Measurements from ENCODE around the gene ENTPD2.

The ENTPD2 gene

DNA sequence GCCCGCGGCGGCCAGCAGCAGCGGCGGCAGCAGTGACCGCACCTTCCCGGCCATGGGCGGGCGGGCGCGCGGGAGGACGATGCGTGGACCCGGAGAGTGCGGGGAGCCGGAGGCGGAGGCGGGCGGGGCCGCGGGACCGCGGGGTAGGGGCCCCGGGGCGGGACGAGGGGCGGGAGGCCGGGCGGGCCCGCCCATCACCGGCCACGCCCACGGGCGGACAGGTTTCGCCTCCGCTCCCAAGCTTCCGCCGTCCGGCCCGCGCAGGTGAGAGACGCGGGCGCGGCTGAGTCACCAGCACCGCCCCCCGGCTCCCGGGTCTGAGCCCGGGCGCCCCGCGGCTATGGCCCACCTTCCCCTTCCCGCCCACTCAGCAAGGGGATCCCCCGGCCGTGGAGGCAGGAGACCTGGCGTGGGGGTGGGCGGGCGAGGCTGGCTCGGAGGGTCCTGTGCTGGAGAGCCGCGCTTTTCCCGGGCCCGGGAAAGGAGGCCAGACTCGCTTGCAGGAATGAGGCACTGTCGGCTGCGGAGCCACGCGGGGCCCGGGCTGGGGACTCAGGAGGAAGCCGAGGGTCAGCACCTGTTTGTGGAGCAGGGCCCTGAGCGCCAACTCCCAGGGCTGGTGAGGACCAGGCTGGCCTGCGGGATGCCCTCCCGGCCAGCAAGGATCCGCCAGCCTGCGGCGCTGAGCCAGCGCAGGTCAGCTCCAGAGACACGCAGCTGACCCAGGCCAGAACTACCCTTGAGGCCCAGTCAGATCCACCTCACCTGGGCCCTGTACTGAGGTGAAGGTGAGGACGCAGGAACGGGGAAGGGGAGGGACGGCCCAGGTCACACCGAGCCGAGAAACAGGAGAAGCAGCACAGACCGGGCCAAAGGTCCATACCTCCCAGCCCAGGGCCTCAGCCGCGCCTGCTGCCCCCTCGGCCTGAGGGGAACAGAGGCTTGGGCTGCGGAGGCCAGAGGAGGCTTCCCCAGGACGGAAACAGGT is at the start of gene ENTPD2:
ENTPD2 (minus strand) TSS at position 118 of the 988 bp plus-strand sequence; CDS start at position 54, 64 bp downstream.
- DNase-seq (ENCODE audit: low read depth), result no peak

DNA sequence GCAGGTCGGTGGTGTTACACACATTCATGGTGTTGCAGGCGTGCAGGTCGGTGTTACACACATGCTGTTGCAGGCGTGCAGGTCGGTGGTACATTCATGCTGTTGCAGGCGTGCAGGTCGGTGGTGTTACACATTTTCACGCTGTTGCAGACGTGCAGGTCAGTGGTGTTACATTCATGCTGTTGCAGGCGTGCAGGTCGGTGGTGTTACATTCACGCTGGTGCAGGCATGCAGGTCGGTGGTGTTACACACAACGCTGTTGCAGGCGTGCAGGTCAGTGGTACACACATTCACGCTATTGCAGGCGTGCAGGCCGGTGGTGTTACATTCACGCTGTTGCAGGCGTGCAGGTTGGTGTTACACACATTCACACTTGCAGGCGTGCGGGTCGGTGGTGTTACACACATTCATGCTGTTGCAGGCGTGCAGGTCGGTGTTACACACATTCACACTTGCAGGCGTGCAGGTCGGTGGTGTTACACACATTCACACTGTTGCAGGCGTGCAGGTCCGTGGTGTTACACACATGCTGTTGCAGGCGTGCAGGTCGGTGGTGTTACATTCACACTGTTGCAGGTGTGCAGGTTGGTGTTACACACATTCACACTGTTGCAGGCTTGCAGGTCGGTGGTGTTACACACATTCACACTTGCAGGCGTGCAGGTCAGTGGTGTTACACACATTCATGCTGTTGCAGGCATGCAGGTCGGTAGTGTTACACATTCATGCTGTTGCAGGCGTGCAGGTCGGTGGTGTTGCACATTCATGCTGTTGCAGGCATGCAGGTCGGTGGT is 49.5 kb upstream of the ENTPD2 start:
- DNase-seq (ENCODE audit: low read depth), result no peak

DNA sequence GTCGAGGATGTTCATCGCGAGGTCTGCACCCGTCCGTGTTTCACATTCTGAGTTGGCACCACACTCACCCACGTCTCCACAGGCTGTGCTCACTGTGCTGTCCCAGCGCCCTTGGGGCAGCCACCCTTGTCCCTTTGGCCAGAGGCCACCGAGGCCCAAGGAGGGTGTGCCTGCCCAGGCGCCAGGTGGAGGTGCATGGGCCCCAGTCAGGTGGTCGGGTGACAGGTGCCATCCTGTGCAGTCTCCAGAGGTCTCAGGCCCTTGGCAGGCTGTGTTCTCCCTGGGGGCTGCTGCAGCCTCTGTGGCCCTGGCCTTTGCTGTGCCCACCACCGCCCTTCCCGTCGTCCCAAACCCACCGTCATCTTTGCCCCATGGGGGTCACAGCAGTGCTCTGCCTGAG is 45.4 kb upstream of the ENTPD2 start:
- no peak for DNase-seq (ENCODE audit: low read depth)

DNA sequence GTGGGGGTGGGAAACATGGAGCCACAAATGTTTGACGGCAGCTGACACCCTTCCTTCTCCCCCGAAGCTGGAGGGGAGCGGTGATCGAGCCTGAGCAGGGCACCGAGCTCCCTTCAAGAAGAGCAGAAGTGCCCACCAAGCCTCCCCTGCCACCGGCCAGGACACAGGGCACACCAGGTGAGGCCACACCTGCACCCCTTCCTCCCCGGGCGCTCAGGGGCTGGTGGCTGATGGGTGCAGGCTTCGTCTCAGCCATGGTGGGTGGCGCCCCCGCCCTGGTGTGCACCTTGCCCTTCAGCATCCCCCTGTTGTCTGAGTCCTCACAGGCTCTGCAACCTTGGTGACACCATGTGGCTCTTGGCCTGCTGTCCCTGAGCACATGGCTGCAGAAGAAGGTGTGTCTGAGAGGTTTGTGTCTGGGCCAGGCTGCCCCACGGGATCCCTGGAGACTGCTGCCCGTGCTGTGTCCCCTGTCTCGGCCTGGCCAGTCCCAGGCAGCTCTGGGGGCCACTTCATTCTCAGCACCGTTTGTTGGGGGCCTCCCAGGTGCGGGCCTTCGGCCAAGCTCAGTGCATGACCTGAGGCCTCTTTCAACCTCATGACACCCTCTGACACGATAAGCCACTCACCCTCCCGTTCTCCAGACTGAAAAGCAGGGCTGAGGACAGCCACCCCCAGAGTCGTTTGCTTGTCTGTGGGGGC is 44.1 kb upstream of the ENTPD2 start:
- DNase-seq (ENCODE audit: low read depth), result no peak

DNA sequence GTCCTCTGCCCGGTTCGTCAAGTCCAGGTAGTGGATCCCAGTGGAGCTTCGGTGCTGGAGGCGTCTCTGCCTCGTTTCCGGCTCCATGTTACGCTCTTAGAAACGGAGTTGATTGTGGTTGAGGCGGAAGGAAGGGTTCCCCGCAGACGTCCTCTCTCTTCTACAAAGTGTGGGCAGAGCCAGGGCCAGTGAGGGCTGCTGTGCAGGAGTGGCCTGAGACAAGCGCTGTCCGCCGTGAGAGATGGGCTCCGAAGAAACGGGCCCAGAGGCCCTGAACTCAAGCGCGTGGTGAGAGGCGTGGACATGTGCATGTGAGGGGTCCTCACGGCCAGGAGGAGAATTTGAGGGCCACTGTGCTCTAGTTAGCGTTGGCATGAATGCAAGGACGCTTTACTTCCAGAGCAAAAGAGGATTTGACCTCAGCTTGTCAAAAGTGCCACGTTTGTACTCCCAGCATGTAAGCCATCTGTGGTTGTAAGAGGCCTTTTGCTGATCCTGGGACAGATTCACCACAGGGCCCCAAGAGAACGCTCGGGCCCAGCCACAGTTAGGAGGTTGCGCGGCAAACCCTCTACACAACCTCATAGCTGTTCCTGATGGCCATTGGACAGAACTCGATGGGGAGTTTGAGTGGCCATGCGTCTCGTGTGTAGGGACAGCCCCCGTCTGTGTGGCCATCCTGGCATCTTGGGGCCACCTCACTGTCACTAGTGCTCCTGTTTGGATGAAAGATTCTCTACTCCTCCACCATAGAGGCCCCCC is 43.1 kb upstream of the ENTPD2 start:
- no peak for DNase-seq (ENCODE audit: low read depth)

DNA sequence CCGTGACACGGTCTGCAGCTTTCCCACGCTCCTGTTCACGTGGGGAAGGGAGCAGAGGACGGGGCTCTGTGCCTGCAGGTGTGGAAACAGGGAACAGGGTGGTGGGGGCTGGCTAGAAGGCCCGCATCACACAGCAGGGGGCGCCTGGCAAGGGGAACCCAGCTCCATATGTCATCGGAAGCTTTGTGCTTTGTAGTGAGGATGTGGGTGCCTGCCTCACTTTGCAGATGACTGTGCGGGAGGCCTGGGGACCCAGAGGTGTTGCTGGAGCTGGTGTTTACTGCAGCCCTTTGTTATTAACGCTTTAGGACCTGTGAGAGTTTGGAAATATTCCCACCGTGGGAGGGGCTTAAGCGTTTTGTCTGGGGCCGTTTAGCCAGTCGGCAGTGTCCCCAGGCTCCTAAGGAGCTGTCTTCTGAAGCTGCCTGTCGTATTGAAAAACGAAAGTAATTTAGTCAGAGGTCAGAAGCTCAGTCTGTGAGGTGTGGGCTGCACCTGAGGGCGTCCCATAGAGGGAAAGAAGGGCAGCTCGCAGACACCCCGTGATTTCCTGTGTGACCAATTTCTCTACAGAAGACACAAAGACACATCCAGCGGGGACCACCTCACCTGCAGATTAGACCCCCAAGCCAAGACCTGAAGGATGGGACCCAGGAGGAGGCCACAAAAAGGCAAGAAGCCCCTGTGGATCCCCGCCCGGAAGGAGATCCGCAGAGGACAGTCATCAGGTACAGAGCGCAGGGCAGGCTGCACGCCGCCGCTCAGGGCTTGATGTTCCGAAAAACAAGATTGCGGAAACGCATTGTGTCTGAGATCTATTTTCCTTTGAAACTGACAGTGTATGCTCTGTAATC is 42.0 kb upstream of the ENTPD2 start:
- no peak for DNase-seq (ENCODE audit: low read depth)

DNA sequence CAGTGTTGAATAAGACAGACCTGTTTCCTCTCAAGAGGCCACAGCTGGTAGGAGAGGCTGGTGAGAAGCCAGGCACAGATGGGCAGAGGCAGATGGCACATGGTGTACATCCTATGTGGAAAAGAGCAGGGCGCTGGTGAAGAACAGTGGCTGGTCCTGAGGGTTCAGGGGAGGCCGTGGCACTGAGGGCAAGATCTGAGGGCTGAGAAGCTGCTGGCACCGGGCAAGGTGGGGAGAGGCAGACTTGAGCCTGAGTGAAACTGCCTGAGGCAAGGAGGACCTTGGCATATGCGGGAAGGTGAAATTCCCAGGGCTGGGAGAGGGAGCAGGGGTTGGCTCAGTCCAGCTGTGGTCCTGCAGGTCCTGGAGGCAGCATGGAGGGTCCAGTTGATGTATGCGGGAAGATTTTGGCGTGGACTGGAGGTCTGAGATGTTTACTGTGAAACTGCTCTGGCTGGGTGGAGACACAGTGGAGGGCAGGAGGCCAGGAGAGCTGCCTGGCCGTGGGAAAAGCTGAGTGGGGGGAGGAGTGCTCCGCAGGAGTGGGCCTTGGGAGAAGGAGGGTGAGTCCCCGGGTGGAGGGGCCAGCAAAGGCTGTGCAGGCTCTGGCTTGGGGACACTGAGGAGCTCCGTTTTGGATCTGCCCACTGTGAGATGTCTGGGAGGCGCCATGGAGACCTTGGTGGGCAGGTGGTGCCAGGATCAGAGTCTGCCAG is 35.5 kb upstream of the ENTPD2 start:
- DNase-seq (ENCODE audit: low read depth), result no peak

DNA sequence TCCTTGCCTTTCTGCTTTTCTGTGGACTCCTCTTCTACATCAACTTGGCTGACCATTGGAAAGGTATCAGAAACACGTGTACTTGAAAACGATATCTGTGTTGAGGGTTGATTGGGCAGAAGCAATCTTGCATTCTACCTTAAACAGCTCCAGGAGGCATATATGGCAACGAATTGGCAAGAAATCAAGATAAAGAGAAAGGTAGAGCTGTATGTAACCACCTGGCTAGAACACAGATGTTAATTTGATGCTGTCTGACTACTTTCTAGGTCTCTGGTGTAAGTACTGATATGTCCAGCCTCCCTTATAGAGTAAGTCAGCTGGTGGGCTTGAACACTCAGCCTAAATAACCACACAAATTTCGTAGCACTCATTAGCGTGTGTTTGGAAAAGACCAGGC is 34.3 kb upstream of the ENTPD2 start:
- no peak for DNase-seq (ENCODE audit: low read depth)

DNA sequence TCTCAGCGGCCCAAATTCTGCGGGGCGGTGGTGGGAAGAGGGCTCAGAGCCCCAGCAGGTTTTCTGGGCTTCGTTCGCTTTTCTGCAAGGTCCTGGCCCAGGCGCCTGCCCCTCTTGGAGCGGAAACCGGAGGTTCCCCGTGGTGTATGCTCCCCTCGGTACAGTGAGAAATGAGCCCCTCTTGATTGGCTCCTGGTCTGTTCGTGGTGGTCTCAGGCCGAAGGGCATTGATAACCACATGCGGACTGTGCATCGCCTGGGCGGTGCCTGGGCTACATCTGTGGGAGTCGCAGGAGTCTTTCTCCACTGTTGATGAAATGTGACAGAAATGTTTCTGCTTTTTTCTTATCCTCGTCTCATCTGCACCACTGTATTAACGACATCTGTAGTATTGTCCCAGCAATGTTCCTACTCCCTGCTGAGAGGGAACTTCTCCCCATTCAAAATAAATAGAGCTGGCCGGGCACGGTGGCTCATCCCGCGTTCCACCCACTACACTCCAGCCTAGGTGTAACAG is 33.6 kb upstream of the ENTPD2 start:
- no peak for DNase-seq (ENCODE audit: low read depth)

DNA sequence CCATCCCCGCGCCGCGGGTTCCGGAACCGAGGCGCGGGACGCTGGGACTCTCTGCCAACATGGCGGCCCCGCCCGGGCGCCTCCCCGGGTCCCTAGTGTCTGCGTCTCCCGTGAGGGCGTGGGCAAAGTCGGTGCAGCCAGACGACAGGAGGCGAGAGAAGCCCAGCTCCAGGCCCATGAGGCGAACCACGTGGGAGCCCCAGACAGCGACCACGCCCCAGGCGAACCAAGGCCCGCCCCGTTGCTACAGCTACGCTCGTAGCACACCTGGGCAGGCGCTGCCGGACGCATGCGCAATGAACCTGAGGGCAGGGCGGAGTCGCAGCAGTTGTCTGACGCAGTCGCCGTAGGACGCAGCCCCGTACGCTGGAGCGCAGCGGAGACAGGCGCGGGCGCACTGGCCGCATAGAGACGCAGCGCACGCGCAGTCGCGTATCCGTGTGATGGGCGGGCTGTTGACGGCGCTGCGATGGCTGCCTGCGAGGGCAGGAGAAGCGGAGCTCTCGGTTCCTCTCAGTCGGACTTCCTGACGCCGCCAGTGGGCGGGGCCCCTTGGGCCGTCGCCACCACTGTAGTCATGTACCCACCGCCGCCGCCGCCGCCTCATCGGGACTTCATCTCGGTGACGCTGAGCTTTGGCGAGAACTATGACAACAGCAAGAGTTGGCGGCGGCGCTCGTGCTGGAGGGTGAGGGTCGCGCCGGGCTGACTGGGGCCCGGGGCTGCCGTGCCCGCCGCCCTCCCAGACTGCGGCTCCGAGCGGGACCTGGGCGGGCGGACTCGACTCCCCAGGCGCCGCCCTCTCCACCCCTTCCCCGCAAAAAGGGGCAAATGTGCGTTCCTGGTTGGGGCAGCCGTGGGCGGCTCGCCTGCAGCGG is 32.9 kb upstream of the ENTPD2 start, which contains the start of gene MAN1B1:
MAN1B1 (plus strand) TSS at position 455 of the 878 bp plus-strand sequence; CDS start at position 470, 15 bp downstream.
- DNase-seq (ENCODE audit: low read depth), result peak; percentile 98

DNA sequence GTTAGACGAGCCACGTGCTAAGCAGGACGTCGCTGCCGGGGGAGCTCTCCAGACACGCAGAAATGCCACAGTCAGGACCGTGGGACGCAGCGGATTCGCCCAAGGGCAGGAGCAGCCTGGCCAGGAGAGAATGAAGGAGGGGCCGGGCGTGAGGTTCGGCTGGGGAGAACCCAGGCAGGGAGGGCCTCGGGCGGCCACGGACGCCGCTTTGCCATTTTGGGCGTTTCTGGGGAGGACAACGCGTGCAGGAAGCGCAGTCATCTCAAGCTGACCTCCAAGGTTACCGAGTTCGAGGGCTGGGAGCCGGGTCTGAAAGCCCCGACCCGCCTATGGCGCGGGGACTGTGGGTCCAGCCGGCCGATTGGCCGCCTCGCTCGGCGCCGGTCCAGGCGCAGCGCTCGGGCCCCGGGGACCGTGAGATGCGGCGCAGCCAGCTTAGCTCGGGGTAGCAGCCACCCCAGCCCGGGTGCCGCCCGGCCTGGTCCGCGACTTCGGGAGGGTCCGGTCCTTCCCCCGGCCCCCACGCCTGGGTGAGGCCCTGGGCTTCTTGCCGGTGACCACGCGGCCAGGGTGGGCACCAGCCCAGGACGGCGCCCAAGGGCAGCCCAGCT is 32.2 kb upstream of the ENTPD2 start:
- no peak for DNase-seq (ENCODE audit: low read depth)

DNA sequence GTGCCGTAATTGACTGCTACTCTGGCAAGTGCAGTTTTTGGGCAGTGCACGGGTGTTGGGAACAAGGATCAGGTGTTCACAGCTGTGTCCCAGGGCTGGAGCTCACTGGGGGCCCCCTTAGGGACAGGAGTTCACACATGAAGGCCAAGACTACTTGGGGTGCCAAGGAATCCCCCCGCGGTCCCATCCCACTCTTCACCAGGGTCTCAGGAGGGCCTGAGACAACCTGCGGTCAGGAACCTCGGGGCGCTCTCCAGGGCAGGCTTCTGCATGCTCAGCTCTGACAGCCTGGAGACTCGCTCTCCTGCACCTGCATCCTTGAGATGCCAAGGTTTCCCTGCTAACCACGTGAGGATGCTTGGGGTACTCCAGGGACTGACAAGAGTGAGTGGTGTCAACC is 30.7 kb upstream of the ENTPD2 start:
- DNase-seq (ENCODE audit: low read depth), result no peak

DNA sequence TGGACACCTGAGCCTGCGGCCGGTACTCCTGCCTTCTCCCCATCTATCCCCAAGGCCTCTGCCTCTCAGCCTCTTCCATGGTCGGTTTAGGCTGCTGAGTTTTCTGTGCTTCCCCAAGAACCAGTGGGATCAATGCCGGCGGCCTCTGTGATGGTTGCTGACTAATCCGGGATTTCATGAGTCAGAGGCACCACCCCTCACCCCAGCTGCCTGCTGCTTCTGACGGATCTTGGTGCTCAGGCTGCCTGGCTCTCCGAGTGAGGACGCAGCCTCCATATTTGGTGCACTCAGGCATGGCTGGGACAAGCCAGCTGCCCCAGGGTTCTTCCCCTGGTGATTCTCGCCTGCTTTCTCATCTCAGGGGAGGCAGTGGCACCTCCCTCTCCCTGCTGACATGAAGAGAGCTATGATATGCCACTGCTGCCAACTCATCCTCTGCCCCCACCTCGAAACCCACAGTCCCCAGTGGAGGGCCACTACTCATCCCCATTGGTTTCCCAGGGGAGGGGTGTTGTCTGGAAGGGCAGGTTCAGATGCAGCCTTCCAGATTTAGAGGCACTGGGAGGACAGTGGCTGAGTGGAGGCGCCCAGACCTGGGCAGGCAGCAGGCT is 29.6 kb upstream of the ENTPD2 start:
- DNase-seq (ENCODE audit: low read depth), result no peak

DNA sequence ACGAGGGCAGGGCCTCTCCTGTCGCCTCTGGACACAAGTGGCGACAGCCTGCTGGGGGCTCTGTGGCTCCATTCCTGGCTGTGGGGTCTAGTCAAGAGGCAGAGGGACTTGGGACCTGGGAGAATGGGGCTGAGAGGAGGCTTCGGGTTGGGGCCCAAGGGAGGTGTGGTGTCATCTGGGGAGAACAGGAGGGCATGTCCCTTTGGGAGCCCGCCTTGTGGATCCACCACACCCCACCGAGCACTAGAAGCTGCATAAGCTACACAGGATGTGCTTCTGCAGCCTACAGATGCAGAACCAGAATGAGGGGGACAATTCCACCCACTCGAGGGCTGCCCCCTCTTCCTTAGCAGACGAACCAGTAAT is 29.0 kb upstream of the ENTPD2 start:
- DNase-seq (ENCODE audit: low read depth), result no peak

DNA sequence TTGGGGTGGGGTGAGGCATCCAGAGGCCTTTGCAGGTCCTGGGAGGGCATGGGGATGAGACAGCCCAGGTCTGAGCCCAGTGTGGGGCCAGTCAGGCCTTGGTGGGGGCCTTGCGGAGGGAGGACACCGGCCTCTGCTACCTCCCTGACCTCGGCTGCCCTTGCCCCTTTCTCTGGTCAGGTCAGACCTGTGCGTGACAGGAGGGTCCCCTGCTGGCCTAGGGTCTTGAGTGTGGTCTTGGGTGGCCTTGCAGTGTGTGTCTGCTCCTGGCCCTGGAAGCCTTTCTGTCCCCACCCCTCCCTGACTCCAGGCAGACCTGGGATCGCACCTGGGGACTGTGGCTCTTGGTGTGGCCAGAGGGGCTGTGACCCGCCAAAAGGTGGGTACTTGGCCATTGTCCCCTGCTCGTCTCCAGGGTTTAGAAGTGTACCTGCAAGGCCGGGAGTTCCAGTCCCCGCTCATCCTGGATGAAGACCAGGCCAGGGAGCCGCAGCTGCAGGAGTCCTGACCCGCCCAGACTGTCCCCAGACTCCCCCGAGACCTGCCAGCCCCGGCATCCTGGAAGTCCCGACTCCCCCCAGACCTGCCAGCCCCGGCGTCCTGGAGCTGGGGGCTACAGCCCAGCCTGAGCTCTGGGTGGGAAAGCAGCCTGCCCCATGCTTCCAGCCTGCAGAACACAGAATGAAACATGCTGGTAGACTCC is 28.5 kb upstream of the ENTPD2 start:
- DNase-seq (ENCODE audit: low read depth), result no peak

DNA sequence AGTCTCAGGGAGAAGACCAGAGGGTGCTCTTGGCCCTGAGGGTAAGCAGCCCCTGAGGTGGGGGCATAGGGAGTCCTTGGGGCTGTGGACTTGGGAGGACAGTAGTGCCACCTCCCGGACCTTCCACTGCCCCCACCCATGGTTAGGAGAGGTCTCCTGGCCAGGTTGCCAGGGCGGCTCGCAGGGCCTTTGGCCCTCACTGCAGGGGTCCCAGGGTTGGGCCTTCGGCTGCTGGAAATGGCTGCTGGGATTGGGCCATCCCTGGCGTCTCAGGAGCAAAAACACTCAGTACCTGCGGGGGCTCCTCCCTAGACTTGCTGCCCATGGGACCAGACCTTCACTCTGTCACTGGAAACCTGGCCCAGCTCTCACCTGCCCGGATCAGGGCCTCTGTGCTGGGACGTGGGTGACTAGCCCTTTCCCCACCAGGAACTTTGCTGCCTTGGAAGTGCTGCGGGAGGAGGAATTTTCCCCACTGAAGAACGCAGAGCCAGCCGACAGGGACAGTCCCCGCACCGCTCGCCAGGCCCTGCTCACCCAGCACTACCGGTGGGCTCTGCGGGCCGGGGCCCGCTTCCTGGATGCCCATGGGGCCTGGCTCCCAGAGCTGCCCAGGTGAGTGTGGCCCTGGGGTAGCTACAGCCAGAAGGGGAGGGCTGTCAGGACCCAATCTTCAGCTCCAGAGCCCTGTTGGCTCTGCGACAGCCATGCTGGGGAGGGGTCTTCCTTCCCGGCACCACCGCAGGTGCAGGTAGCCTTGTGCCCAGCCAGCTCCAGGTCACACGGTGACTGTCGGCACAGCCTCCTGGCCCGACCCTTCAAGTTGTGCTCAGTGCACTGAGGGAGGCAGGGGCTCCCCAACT is 26.6 kb upstream of the ENTPD2 start:
- no peak for DNase-seq (ENCODE audit: low read depth)

Measured in CMK (cell line).